ENCODE data around the gene RCOR1. TPM values are rescaled to one million over a fixed set of nuclear protein-coding genes. Genes with fewer than 3 reads are reported as not detected.

The RCOR1 gene
- total and polyA plus RNA-seq, 2 experiments from 2014 or later, result 9.9 to 30.2 TPM

DNA sequence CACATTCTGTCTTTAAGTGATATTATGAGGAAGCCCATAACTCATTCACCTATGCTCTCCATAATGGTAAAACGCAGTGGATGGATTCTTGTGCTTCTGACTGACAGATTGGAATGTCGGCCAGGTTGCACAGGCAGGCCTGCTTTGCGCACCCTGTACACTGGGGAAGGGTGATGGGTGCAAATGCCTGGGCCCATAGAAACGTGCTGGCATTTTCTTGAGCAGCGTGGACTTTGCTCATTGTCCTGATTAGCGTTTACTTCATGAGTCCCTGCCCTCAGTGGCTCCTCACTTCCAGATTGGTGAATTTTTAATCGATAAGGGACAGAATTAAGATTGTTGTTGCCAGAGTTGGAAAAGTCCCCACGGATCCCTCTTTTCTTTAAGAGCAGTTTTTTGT, 103.9 kb downstream of the RCOR1 start:
- 49% methylated on average over 8 of the region's 8 CpGs for WGBS (ENCODE audit: low lambda C conversion rate, missing lambda C conversion rate)
- Histone ChIP-seq H3K9me2 (replicated peaks; ENCODE audit: insufficient read depth) (no peaks in the 10 kb centered on the region), H3K36me3 (replicated peaks; ENCODE audit: insufficient read depth, low read depth) (no peaks in the 10 kb centered on the region), H3K27me3 (no peaks in the 10 kb centered on the region), H3K27ac (peak overlapping the region; percentile 51), H3K9me3 (ENCODE audit: low read depth) (no peaks in the 10 kb centered on the region), H3K4me1 (ENCODE audit: insufficient read depth) (peaks cover 58% of the 10 kb centered on the region), H3K4me2 (peak overlapping the region; percentile 52), H4K20me1 (ENCODE audit: insufficient read depth, poor library complexity, severe bottlenecking) (peaks cover 74% of the 10 kb centered on the region), H3K79me2 (peaks cover 94% of the 10 kb centered on the region), H2AFZ (no peak overlapping the region), H3K4me3 (no peak overlapping the region)
- TF ChIP-seq, protein P1, sequence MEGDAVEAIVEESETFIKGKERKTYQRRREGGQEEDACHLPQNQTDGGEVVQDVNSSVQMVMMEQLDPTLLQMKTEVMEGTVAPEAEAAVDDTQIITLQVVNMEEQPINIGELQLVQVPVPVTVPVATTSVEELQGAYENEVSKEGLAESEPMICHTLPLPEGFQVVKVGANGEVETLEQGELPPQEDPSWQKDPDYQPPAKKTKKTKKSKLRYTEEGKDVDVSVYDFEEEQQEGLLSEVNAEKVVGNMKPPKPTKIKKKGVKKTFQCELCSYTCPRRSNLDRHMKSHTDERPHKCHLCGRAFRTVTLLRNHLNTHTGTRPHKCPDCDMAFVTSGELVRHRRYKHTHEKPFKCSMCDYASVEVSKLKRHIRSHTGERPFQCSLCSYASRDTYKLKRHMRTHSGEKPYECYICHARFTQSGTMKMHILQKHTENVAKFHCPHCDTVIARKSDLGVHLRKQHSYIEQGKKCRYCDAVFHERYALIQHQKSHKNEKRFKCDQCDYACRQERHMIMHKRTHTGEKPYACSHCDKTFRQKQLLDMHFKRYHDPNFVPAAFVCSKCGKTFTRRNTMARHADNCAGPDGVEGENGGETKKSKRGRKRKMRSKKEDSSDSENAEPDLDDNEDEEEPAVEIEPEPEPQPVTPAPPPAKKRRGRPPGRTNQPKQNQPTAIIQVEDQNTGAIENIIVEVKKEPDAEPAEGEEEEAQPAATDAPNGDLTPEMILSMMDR (IDR thresholded peaks at IDR 0.05; ENCODE audit: poor library complexity), result no peak
- no peak for TF ChIP-seq EZH2 (IDR thresholded peaks at IDR 0.05; ENCODE audit: borderline replicate concordance)
- no peak for TF ChIP-seq EZH2phosphoT487 (IDR thresholded peaks at IDR 0.05; ENCODE audit: low read depth, severe bottlenecking, unreplicated experiment)
- DNase-seq (ENCODE audit: low spot score), result peak; percentile 52

DNA sequence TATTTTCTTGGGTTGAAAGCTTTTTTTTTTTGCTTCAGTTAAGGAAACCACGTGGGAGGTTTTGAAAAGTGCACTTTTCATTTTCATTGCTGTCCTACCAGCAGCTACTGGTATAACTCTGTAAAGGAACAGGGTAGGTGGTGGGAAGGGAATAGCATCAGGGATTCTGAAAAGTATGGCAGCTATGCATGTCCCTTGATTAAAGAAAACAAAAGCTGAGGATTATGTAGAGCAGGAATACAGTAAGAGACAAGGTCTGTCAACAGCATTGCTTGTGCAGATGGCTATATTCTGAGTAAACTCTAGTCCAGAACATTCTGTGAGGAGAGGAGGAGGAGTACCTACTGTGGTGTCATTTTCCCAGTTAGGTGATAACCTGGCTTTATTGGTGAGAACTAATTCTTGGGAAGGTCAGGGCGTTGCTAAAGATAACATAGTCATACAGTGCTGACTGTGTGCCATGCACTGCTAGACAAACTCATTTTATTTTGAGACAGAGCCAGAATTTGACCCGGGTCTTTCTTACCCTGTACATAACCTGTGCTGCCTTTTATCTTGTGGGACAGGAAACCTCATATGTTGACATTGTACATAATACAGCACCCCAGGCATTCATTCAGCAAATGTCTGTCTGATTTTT, 104.5 kb downstream of the RCOR1 start:
- peaks cover 94% of the 10 kb centered on the region for H3K79me2 ChIP-seq
- TF ChIP-seq EZH2phosphoT487 (IDR thresholded peaks at IDR 0.05; ENCODE audit: low read depth, severe bottlenecking, unreplicated experiment) (no peak), EZH2 (IDR thresholded peaks at IDR 0.05; ENCODE audit: borderline replicate concordance) (no peak)
- TF ChIP-seq, protein P1 (IDR thresholded peaks at IDR 0.05; ENCODE audit: poor library complexity), result no peak
- H3K4me2 ChIP-seq, result peak overlapping the region; percentile 52

DNA sequence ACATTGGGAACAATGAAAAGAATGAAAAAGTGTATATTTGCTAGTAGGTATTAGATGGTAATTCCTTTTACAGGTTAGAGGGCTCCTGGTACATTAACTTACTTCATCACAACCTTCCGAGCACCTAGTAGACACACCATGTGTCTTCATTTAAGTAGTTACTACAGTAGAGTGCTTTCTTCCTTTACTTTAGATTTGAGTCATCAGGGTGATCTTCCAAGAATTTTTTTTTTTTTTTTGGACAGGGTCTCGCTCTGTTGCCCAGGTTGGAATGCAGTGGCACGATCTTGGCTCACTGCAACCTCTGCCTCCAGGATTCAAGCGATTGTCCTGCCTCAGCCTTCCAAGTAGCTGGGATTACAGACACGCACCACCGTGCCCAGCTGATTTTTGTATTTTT, 105.1 kb downstream of the RCOR1 start:
- Histone ChIP-seq H3K9me2 (replicated peaks; ENCODE audit: insufficient read depth) (no peaks in the 10 kb centered on the region), H4K20me1 (ENCODE audit: insufficient read depth, poor library complexity, severe bottlenecking) (peaks cover 68% of the 10 kb centered on the region), H3K4me3 (no peak overlapping the region), H3K36me3 (replicated peaks; ENCODE audit: insufficient read depth, low read depth) (no peaks in the 10 kb centered on the region), H3K4me2 (peak overlapping the region; percentile 52), H3K79me2 (peaks cover 94% of the 10 kb centered on the region), H2AFZ (no peak overlapping the region), H3K27me3 (no peaks in the 10 kb centered on the region), H3K4me1 (ENCODE audit: insufficient read depth) (peaks cover 52% of the 10 kb centered on the region), H3K9me3 (ENCODE audit: low read depth) (no peaks in the 10 kb centered on the region), H3K27ac (peak overlapping the region; percentile 67)
- 98% methylated on average over 6 of the region's 6 CpGs for WGBS (ENCODE audit: low lambda C conversion rate, missing lambda C conversion rate)
- DNase-seq (ENCODE audit: low spot score), result no peak
- TF ChIP-seq EZH2 (IDR thresholded peaks at IDR 0.05; ENCODE audit: borderline replicate concordance), result no peak
- TF ChIP-seq, protein P1 (IDR thresholded peaks at IDR 0.05; ENCODE audit: poor library complexity), result no peak
- no peak for TF ChIP-seq EZH2phosphoT487 (IDR thresholded peaks at IDR 0.05; ENCODE audit: low read depth, severe bottlenecking, unreplicated experiment)

More for the DNA sequence above, 104.5 kb downstream of the RCOR1 start:
- Histone ChIP-seq H3K27ac (peak overlapping the region; percentile 67), H3K4me3 (no peak overlapping the region), H3K27me3 (no peaks in the 10 kb centered on the region), H3K4me1 (ENCODE audit: insufficient read depth) (peaks cover 53% of the 10 kb centered on the region), H3K9me2 (replicated peaks; ENCODE audit: insufficient read depth) (no peaks in the 10 kb centered on the region), H3K36me3 (replicated peaks; ENCODE audit: insufficient read depth, low read depth) (no peaks in the 10 kb centered on the region), H4K20me1 (ENCODE audit: insufficient read depth, poor library complexity, severe bottlenecking) (peaks cover 69% of the 10 kb centered on the region), H3K9me3 (ENCODE audit: low read depth) (no peaks in the 10 kb centered on the region), H2AFZ (no peak overlapping the region)
- peak; percentile 16 for DNase-seq (ENCODE audit: low spot score)
- 38% methylated on average over 3 of the region's 3 CpGs for WGBS (ENCODE audit: low lambda C conversion rate, missing lambda C conversion rate)

Data from hepatocyte (in vitro differentiated cells).